HG03066 (cell line): Measurements from ENCODE around the gene NAT9.

Experiments
- ATAC-seq: cut with Tn5 transposase; IDR thresholded peaks from one replicate; pipeline ENCODE4 v1.9.1; 2021; ENCODE audit warnings: low read depth; ENCODE audit not compliant: unreplicated experiment

NAT9 gene

DNA sequence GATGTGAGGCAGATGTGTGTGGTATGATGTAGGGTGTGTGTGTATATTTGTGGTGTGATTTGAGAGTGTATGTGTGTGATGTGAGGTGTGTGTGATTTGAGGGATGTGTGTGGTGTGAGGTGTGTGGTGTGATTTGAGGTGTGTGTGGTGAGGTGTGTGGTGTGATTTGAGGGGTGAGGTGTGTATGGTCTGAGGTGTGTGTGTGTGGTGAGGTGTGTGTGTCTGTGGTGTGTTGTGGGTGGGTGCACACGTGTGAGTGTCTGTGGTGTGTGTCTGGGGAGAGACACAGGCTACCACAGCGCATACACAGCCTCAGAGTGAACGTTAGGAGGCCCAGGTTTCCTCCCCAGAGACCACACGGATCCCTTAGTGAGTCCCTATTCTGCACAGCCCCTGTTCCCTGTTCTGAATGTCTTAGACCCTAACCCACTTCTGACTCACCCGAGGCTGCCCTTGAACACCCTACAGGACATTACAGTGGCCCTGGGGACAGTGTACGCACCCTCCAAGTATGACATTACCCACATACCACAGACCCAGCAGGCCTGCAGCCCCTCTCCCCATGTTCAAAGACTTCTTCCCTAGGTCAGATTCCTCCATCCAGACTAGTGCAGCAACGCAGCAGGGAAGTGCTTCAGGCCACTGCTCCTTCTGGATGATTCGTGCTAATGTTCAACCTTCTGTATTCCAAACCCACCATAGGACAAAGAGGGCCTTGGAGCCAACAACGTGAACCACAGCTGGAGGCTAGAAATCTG lies 42.6 kb downstream of the NAT9 start:
- no peak for ATAC-seq

DNA sequence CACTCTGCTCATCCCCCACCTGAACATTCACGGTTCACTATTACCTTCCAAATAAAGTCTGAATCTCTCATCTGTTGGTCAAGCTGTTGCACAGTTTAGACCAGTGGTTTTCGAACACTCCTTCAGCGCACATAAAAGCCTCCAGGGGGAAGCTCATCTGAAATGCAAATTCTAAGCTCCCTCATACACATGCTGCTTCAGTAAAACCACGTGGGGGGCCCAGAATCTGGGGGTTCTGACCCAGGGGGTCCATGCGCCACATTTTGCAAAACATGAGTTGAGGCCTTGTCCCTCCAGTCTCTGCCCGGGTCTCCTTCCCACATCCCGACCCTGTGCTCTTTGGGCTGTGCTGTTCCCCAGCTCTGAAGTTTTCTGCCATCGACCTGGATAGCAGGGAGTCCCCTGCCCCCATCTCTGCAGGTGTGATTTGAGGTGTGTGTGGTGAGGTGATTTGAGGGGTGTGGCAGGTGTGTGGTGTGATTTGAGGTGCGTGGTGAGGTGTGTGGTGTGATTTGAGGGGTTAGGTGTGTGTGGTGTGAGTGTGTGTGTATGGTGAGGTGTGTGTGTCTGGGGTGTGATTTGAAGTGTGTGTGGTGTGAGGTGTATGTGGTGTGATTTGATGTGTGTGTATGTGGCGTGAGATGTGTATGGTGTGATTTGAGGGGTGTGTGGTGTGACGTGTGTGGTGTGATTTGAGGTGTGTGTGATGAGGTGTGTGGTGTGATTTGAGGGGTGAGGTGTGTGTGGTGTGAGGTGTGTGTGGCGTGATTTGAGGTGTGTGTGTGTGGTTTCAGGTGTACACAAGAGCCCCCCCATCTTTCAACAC lies 43.9 kb downstream of the NAT9 start:
- ATAC-seq, result no peak

DNA sequence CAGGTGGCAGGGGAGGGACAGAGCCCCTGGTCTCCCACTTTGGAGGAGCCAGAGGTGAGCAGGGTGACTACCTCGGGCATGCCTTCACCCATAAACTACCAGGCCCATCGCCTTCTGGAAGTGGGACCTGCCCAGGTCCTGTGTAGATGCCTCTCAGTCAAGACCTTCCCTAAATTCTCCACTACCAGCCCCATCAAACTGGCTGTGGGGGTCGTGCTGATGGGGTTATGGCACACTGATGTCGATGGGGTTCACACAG lies 44.9 kb downstream of the NAT9 start:
- no peak for ATAC-seq

DNA sequence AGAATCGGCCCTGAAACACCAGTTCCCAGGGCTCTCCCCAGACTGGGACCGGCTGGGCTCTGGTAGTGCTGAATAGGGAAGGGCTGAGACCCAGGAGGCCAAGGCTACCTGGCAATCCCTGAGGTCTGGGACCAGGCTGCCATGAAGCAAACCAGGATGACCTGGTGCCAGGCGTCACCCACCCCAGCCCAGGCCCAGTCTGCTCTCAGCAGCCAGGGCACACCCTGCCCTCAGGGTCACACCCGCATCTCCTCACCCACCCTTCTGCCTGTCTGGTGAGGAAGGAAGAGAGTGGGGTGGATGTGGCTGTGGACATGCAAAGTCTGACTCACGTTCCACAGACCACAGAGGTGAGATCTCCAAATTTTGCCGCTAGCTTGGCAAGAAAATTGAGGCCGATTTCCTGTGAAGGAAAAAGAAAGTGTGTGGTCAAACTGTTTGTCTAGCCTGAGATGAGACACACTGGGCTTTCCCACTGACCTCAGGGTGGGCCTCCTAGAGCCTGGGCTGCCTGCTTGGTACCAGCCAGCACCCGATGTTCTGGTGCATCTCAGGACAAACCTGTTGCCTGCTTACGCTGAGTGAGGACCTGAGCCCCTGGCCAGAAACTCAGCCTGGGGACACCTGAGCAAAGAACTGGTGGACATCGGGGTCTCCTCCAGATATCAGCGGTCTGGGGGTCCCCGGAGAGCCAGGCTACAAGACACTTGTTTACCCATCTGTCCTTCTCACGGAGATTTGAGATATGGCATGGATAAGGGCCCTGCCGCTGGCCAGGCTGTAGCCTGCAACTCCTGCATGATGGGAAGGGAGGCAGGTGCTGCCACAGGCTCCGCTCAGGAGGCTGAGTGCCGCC lies 45.4 kb downstream of the NAT9 start:
- no peak for ATAC-seq

DNA sequence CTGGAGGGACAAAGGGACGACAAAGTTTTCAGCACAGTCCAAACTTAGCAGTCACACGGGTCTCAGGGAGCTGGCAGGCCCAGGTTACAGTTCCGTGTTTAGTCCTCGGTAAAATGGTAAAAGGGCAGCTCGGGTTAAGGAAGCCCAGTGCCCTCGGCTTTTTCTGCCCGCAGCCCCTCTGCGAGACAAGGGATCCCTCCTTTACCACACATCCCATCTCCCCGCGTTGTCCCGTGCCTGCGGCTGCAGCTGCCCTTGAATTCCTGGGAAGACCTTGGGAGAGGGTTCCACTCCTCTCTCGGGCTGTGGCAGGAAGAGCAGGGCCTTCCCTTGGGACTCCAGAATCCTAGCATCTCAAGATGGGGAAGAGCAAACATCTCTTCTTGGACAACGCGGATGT lies 46.3 kb downstream of the NAT9 start:
- no peak for ATAC-seq

DNA sequence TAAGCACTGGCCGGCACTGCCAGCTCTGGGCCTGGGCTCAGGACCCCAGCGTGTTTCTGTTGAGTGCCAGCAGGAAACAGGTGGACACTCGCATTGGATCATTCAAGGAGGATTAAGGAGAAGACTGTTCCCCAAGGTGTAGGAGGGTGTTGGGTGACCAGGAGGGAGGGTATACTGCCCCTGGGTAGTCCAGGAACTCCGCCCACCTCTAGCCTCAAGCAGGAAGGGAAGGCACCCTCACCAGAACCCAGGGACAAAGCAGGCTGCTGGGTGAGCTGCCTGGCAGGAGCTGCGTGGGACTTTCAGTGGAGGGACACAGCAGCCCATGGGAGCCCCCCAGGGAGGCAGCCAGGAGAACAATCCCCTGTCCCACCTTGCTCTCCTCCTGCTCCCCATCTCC lies 46.8 kb downstream of the NAT9 start:
- no peak for ATAC-seq

DNA sequence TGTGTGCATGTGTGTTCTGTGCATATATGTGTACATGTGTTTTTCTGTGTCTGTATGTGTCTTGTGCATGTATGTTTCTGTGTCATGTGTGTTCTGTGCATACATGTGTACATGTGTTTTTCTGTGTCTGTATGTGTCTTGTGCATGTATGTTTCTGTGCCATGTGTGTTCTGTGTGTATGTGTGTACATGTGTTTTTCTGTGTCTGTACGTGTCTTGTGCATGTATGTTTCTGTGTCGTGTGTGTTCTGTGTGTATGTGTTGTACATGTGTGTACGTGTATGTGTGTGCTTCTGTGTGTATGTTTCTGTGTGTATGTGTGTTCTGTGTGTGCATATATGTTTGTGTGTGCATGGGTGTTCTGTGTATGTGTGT lies 47.5 kb downstream of the NAT9 start:
- ATAC-seq, result no peak

DNA sequence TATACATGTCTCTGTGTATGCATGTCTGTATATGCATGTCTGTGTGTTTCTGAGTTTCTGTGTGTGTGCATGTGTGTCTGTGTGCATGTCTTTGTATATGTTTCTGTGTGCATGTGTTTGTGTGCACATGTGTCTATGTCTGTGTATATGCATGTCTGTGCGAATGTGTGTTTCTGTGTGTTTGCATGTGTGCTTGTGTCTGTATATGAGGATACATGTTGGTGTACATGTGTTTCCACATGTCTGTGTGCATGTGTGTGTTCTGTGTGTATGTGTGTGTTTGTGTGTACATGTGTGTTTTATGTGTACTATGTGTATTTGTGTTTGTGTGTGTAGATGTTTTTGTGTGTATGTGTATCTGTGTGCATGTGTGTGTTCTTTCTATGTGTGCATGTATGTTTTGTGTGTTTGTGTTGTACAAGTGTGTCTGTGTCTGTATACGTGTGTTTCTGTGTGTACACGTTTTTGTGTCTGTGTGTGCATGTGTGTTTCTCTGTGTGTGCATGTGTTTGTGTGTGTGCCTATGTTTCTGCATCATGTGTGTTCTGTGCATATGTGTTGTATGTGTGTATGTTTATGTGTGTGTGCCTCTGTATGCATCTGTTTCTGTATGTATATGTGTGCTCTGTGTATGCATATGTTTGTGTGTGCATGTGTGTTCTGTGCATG lies 48.0 kb downstream of the NAT9 start:
- ATAC-seq, result no peak

DNA sequence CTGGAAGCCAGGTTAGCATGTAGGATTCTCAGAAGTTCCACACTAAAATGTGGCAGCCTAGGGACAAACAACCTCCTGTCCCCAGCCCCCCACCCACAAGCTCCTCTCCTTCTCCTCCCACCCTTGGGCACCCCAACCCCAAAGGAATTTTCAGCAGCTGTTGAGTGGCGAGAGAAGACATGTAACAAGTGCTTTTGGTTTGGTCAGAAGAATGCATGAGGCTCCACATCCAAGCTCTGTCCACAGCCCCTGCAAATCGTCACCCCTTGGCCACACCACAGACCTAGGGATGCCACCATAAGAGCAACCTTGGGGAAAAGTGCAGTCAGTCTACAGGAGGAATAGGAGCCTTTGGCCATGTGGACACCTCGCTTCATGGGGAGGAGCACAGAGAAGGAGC lies 51.0 kb downstream of the NAT9 start:
- no peak for ATAC-seq

DNA sequence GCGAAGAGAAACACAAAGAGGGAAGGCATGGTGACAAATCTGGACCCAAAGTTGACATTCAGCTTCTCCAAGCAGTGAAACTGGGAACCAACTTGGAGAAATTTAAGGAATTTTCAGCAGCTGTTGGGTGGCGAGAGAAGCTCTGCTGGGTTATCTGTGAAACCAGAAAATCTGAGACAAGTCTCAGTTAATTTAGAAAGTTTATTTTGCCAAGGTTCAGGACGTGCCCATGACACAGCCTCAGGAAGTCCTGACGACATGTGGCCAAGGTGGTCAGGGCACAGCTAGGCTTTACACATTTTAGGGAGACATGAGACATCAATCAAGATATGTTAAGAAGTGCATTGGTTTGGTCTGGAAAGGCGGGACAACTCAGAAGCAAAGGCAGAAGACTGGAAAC lies 52.3 kb downstream of the NAT9 start:
- ATAC-seq, result no peak

DNA sequence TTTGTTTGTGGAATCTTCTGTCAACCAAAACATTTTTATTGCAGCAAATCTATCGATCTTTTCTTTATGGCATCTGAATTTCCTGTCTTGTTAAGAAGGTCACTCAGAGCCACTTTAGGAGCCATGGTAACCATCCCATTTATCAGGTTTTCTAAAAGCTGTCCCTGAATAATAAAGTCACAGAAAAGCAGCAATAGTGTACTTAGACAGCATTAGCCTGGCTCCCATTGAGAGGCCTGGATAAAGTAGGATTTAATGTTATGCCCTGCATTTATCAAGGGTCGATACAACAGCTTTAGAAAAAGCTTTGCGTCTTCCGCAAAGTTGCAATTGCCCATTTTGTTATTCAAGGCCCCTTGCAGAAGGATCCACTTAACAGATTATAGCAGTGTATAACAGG lies 53.4 kb downstream of the NAT9 start:
- no peak for ATAC-seq
